Measurements from ENCODE around the gene GALP. TPM values are rescaled to one million over a fixed set of nuclear protein-coding genes. Genes with fewer than 3 reads are reported as not detected.

GALP gene
- total RNA-seq, 2 experiments from 2014 or later = not detected

- ChIA-PET CTCF (no interaction called here), POLR2A (no interaction called here)
- no peak overlapping the region for H3K27ac Mint-ChIP-seq
- intact Hi-C loops (cut with DNase I, micrococcal nuclease) = no loop called here
- H3K4me1 Mint-ChIP-seq = peaks cover 2% of the 10 kb centered on the region
- no peak for ATAC-seq
- peaks cover 11% of the 10 kb centered on the region for H3K36me3 Mint-ChIP-seq (ENCODE audit: low read depth)
- peaks cover 3% of the 10 kb centered on the region for H3K27me3 Mint-ChIP-seq
- no peaks in the 10 kb centered on the region for H3K9me3 Mint-ChIP-seq (ENCODE audit: low read depth)
- H3K4me3 Mint-ChIP-seq = no peak overlapping the region
- DNase-seq = no peak
Observed at GRCh38 chr19:56222901-56223300, 47.1 kb downstream of the GALP start.

- DNase-seq (no peak), ATAC-seq (no peak)
- peaks cover 9% of the 10 kb centered on the region for H3K36me3 Mint-ChIP-seq (ENCODE audit: low read depth)
- no peak overlapping the region for H3K4me3 Mint-ChIP-seq
- H3K9me3 Mint-ChIP-seq (ENCODE audit: low read depth) = no peaks in the 10 kb centered on the region
- CTCF ChIA-PET = no interaction called here
- no peaks in the 10 kb centered on the region for H3K4me1 Mint-ChIP-seq
- intact Hi-C loops (cut with DNase I, micrococcal nuclease) = no loop called here
- POLR2A ChIA-PET = no interaction called here
- no peaks in the 10 kb centered on the region for H3K27me3 Mint-ChIP-seq
- H3K27ac Mint-ChIP-seq = no peak overlapping the region
Observed at GRCh38 chr19:56223481-56223880, 47.7 kb downstream of the GALP start.

Other genes with a start within 250 kb of the GALP start
- gene NLRP13, start 243.7 kb upstream of the GALP start, total RNA-seq = not detected
- gene NLRP8, start 228.2 kb upstream of the GALP start, total RNA-seq = not detected
- not detected for gene NLRP5, start 189.2 kb upstream of the GALP start, total RNA-seq
- 10 to 100 TPM; 27.6 to 28.4 TPM for gene ZNF787, start 54.7 kb upstream of the GALP start, total RNA-seq
- 10 to 100 TPM; 29.2 to 32.2 TPM for gene ZNF444, start 34.7 kb upstream of the GALP start, total RNA-seq
- not detected for gene ZSCAN5B, start 21.8 kb downstream of the GALP start, total RNA-seq
- not detected for gene ZSCAN5C, start 26.3 kb downstream of the GALP start, total RNA-seq
- gene EDDM13, start 96.7 kb downstream of the GALP start, total RNA-seq = under 1 TPM; 0.30 to 0.76 TPM
- gene ZSCAN5A, start 138.8 kb downstream of the GALP start, total RNA-seq = 1 to 10 TPM; 8.3 to 9.9 TPM
- 1 to 10 TPM in 1 of 2 experiments, under 1 TPM in 1; 0.98 to 1.8 TPM for gene ZNF582, start 217.5 kb downstream of the GALP start, total RNA-seq
- 1 to 10 TPM; 2.1 to 3.0 TPM for gene ZNF583, start 228.3 kb downstream of the GALP start, total RNA-seq

All from activated CD4-positive, alpha-beta T cell treated with anti-CD3 and anti-CD28 coated beads for 36 hours (primary cell).